OCI-M1 (cell line): ENCODE results near the gene RELN.

ENCODE experiments used
- DNase-seq: peaks from one replicate; lab custom pipeline; 2025; lab: John Stamatoyannopoulos, UW

The RELN gene

GRCh38 chr7:103715376-103716120 is 273.9 kb downstream of the RELN start:
- no peak for DNase-seq

- DNase-seq, result no peak
Observed at GRCh38 chr7:103714376-103714927, 275.0 kb downstream of the RELN start.

- DNase-seq, result no peak
Observed at GRCh38 chr7:103712991-103713778, 276.3 kb downstream of the RELN start.

DNA sequence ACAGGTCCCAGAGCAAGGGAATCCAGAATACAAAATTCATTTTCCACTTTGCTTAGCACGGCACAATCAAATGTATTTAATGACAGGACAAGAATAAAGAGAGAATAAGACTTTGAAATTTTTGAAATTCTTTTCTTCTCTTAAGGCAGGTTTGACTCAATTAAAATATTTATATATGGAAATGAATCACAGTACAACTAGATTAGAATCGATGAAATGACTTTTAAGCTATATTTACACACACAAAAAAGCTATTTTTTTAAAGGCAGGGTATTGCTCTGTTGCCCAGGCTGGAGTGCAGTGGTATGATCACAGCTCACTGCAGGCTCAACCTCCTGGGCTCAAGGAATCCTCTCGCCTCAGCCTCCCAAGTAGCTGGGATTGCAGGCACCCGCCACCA is 278.0 kb downstream of the RELN start:
- no peak for DNase-seq

GRCh38 chr7:103710247-103710646 is 279.2 kb downstream of the RELN start:
- no peak for DNase-seq

DNA sequence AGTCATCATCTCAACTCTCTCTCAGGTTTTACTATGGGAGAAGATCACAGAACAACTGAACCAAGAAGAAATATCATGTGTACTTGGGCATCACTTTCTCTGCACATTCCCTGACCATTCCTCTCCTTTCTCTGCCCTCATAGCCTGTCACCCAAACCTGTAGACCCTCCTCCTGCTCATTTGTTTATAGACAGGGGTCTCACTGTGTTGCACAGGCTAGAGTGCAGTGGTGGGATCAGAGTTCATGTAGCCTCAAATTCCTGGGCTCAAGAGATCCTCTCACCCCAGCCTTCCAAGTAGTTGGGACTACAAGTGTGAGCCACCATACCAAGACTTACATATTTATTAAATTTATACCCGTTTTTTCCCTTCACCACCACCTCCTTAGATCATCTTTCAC is 282.7 kb downstream of the RELN start:
- no peak for DNase-seq

- no peak for DNase-seq
Observed at GRCh38 chr7:103705542-103705941, 283.9 kb downstream of the RELN start.

DNA sequence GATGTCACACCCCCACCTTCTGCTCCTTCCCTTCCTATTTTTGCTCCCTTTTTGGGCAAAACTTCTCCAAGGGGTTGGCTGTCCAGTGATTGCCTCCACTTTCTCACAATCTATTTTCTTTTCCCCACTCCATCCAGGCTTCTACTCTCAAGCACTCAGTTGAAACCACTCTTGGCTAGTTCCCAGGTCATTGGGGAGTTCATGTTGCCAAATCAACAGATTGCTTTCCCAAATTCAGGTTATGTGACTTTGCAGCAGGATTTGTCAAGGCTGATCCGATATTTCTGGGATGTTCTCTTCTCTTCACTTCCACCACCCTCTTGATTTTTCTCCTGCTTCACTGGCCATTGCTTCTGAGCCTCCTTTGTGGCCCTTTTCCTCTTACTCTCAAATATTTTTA is 284.8 kb downstream of the RELN start:
- DNase-seq, result no peak

DNA sequence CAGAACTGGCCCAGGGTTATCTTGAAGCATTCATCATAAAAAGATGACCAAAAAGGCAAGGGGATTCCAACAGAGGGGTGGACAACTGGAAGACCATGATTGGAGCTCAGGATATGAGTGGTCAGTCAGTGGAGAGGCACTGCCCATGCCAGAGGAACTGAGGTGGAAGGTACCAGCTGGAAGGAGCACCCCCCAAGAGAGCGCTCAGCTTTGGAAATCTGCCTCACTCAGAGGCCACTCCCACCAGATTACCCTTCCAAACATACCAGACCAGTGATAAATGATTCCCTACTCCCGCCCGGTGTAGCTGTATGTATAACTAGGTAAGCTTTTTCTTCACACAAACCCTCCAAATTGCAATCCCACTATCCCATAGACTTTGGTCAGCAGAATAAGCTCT is 286.5 kb downstream of the RELN start:
- DNase-seq, result no peak

DNA sequence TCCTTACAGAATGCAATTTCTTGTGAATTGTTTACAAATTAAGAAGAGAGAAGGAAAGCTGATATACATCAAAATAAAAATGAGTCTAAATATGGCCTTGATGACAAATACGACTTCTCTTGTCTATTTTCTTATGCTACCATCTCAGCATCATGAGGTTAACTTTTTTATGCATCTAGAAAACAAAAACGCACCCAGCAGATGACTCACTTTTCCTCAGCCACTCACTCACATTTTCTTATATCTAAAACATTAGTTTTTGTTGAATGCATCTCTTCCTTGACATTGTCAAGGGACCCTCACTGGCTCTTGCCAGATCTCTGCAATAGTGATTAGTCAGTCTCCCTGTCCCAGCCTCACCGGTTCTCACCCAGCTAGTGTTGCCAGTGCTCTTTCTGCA is 287.0 kb downstream of the RELN start:
- DNase-seq, result no peak

DNA sequence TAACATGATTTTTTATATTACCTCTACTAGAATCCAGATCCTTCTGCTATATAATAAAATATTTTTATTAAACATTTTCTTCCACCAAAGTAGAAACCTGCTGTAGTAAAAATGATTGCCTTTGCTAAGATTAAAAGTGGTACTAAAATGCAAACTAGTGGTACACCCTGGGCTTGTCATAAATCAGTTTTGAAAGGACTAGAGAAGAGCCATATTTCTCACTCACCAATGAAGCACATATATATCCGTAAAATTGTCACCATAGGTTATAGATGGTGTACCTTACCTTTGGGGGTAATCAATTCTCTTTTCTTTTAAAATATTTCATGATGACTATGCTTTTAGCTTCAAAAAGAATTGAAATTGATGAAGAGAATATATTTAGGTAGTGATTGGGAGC is 290.4 kb downstream of the RELN start:
- no peak for DNase-seq

DNA sequence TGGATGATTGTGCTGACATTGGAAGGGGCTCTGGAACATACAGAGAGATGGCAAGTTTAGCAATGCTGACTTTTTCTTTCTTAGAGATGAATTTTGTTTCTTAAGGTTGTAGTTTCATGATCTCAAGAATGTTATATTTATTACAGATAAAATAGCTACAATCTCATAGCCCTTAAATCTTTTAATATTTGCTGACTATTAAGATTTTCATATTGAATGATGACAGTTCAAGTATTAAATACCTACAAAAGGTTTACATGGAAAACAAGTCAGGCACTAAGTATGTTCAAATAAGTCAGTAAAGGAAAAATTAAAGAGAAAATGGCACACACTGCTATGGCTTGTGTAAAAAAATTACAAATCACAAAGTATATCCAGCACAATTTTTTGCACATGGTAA is 291.4 kb downstream of the RELN start:
- no peak for DNase-seq

- DNase-seq, result no peak
Observed at GRCh38 chr7:103695521-103695920, 293.9 kb downstream of the RELN start.

- DNase-seq, result no peak
Observed at GRCh38 chr7:103694304-103694703, 295.2 kb downstream of the RELN start.

GRCh38 chr7:103691291-103691690 is 298.2 kb downstream of the RELN start:
- no peak for DNase-seq

- no peak for DNase-seq
Observed at GRCh38 chr7:103690242-103690974, 299.1 kb downstream of the RELN start.

DNA sequence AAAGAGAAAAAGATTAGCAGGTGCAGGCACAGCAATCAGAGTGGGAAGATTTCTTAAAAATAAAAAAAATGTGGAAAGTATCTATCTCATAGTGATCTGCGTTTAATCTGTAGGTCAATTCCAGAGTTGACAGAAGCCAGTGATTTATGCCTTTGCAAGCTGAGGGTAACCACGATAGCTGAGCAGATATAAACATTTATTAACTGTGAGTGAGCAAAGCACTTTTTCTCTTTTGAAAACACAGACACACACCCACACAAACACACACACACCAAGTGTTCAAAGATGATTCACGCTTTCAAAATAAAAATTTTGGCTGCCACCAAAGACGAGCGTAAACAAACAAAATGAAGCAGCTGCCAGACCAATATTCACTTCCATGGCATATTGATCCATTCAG is 300.2 kb downstream of the RELN start:
- no peak for DNase-seq

GRCh38 chr7:103687951-103688350 is 301.5 kb downstream of the RELN start:
- DNase-seq, result no peak

DNA sequence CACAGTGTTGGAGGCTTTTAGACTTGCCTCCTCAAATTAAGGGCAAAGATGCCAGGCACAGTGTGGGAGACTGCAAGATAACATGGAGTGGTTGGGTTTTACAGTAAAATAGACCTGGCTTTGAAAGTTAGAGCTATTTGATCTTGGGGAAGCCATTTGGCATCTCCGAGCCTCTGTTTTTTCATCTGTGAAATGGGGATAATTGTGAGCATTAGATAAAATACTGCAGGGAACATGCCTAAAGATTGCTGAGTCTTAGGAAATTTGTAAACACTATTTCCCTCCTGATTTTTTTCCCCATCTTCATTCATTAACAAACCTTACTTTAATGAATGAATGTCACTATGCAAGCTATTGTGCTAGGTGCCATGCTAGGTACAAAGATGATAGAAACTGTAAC is 302.2 kb downstream of the RELN start:
- DNase-seq, result no peak

GRCh38 chr7:103686763-103687162 is 302.7 kb downstream of the RELN start:
- DNase-seq, result no peak

DNA sequence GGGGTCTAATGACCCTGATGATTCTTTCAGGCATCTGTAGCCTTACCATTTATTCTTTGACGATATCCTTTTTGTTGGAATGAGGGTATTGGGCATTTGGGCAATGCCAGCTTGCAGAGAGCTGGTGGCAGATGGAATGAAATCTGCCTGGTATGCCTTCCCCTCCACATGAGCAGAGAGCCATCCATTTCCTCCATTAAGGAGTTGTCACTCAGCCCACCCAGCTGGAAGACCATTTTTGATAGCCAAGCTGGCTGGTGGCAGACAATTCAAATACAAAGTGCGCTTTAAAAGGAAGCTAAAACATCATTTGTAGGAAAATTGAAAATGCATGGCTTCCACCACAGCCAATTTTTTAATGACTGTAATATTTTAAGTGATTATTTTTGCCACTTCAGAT is 303.4 kb downstream of the RELN start:
- no peak for DNase-seq

- DNase-seq, result no peak
Observed at GRCh38 chr7:103685646-103686045, 303.8 kb downstream of the RELN start.

DNA sequence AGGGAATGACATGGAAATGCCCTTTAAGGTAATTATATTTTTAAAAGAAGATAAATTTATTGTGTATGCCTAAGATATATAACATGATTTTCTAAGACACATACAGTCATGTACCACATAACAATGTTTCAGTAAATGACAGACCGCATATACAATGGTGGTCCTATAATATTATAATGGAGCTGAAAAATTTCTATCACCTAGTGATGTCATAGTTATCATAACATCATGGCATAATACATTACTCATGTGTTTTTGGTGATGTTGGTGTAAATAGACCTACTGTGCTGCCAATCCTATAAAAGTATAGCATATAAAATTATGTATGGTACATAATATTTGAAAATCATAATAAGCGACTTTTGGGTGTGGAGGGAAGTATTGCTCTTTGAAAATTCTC is 306.1 kb downstream of the RELN start:
- no peak for DNase-seq
